IPS-18a (cell line): Measurements from ENCODE around the gene GNB1L.

Experiments used
- H3K27ac ChIP-seq: one replicate; pipeline ENCODE4 v1.5.1; 2013; ENCODE audit warnings: low read length
- H3K27me3 ChIP-seq: one replicate; pipeline ENCODE4 v1.6.1; 2013; ENCODE audit warnings: mild to moderate bottlenecking, low read length; ENCODE audit not compliant: control insufficient read depth, insufficient read depth
- H3K36me3 ChIP-seq: one replicate; pipeline ENCODE4 v1.6.1; 2013; ENCODE audit warnings: low read depth, low read length; ENCODE audit not compliant: control insufficient read depth
- H3K4me1 ChIP-seq: one replicate; pipeline ENCODE4 v1.6.1; 2013; ENCODE audit warnings: low read depth, low read length; ENCODE audit not compliant: control insufficient read depth
- H3K4me3 ChIP-seq: one replicate; pipeline ENCODE4 v1.5.1; 2013; ENCODE audit warnings: low read length
- H3K9ac ChIP-seq: one replicate; pipeline ENCODE4 v1.6.1; 2013; ENCODE audit warnings: mild to moderate bottlenecking, low read length, moderate library complexity
- H3K9me3 ChIP-seq: one replicate; pipeline ENCODE4 v1.6.1; 2013; ENCODE audit warnings: low read depth, low read length; ENCODE audit not compliant: control insufficient read depth

GNB1L gene

GRCh38 chr22:19812910-19813309, 41.8 kb downstream of the GNB1L start:
- Histone ChIP-seq H3K4me1 (no peaks in the 10 kb centered on the region), H3K27me3 (no peaks in the 10 kb centered on the region), H3K27ac (no peak overlapping the region), H3K36me3 (no peaks in the 10 kb centered on the region), H3K9ac (no peak overlapping the region), H3K4me3 (no peak overlapping the region), H3K9me3 (no peaks in the 10 kb centered on the region)

GRCh38 chr22:19811811-19812771, 42.6 kb downstream of the GNB1L start:
- H3K9me3 ChIP-seq = no peaks in the 10 kb centered on the region
- H3K9ac ChIP-seq = no peak overlapping the region
- H3K4me3 ChIP-seq = no peak overlapping the region
- no peaks in the 10 kb centered on the region for H3K27me3 ChIP-seq
- H3K4me1 ChIP-seq = no peaks in the 10 kb centered on the region
- no peaks in the 10 kb centered on the region for H3K36me3 ChIP-seq
- no peak overlapping the region for H3K27ac ChIP-seq

GRCh38 chr22:19811211-19811621, 43.5 kb downstream of the GNB1L start:
- no peak overlapping the region for H3K4me3 ChIP-seq
- no peaks in the 10 kb centered on the region for H3K4me1 ChIP-seq
- no peaks in the 10 kb centered on the region for H3K27me3 ChIP-seq
- H3K36me3 ChIP-seq = no peaks in the 10 kb centered on the region
- H3K27ac ChIP-seq = no peak overlapping the region
- H3K9me3 ChIP-seq = no peaks in the 10 kb centered on the region
- H3K9ac ChIP-seq = no peak overlapping the region

- Histone ChIP-seq H3K36me3 (no peaks in the 10 kb centered on the region), H3K27me3 (no peaks in the 10 kb centered on the region), H3K9me3 (no peaks in the 10 kb centered on the region), H3K4me3 (no peak overlapping the region), H3K9ac (no peak overlapping the region), H3K4me1 (no peaks in the 10 kb centered on the region), H3K27ac (no peak overlapping the region)
These were observed 44.1 kb downstream of the GNB1L start for GRCh38 chr22:19810381-19811201.

- Histone ChIP-seq H3K4me3 (no peak overlapping the region), H3K9ac (no peak overlapping the region), H3K4me1 (no peaks in the 10 kb centered on the region), H3K9me3 (no peaks in the 10 kb centered on the region), H3K27ac (no peak overlapping the region), H3K36me3 (no peaks in the 10 kb centered on the region), H3K27me3 (no peaks in the 10 kb centered on the region)
These were observed 44.9 kb downstream of the GNB1L start for GRCh38 chr22:19809741-19810140.

- H3K27me3 ChIP-seq = no peaks in the 10 kb centered on the region
- H3K9me3 ChIP-seq = no peaks in the 10 kb centered on the region
- H3K9ac ChIP-seq = no peak overlapping the region
- H3K27ac ChIP-seq = no peak overlapping the region
- H3K4me1 ChIP-seq = no peaks in the 10 kb centered on the region
- H3K36me3 ChIP-seq = no peaks in the 10 kb centered on the region
- no peak overlapping the region for H3K4me3 ChIP-seq
These were observed 45.7 kb downstream of the GNB1L start for GRCh38 chr22:19808873-19809478.

GRCh38 chr22:19807914-19808872, 46.5 kb downstream of the GNB1L start:
- H3K27me3 ChIP-seq = no peaks in the 10 kb centered on the region

GRCh38 chr22:19807161-19807913, 47.3 kb downstream of the GNB1L start:
- Histone ChIP-seq H3K27ac (no peak overlapping the region), H3K4me3 (no peak overlapping the region), H3K9ac (no peak overlapping the region), H3K36me3 (no peaks in the 10 kb centered on the region), H3K4me1 (no peaks in the 10 kb centered on the region), H3K27me3 (no peaks in the 10 kb centered on the region), H3K9me3 (no peaks in the 10 kb centered on the region)

More at GRCh38 chr22:19807914-19808872, 46.5 kb downstream of the GNB1L start:
- no peak overlapping the region for H3K27ac ChIP-seq
- H3K4me3 ChIP-seq = no peak overlapping the region
- no peaks in the 10 kb centered on the region for H3K4me1 ChIP-seq
- H3K36me3 ChIP-seq = no peaks in the 10 kb centered on the region
- H3K9me3 ChIP-seq = no peaks in the 10 kb centered on the region
- no peak overlapping the region for H3K9ac ChIP-seq

- no peak overlapping the region for H3K4me3 ChIP-seq
- no peaks in the 10 kb centered on the region for H3K4me1 ChIP-seq
- no peaks in the 10 kb centered on the region for H3K36me3 ChIP-seq
- no peaks in the 10 kb centered on the region for H3K27me3 ChIP-seq
- H3K9me3 ChIP-seq = no peaks in the 10 kb centered on the region
- no peak overlapping the region for H3K27ac ChIP-seq
- H3K9ac ChIP-seq = no peak overlapping the region
These were observed 48.2 kb downstream of the GNB1L start for GRCh38 chr22:19806213-19807160.
